Measurements from ENCODE around the gene NCOA5. TPM values are rescaled to one million over a fixed set of nuclear protein-coding genes. Genes with fewer than 3 reads are reported as not detected.
A peak's percentile ranks its signal among the peaks of the same experiment; 100 is the strongest.

NCOA5 gene
- total RNA-seq, 1 experiment from 2014 or later: 50.5 TPM

DNA sequence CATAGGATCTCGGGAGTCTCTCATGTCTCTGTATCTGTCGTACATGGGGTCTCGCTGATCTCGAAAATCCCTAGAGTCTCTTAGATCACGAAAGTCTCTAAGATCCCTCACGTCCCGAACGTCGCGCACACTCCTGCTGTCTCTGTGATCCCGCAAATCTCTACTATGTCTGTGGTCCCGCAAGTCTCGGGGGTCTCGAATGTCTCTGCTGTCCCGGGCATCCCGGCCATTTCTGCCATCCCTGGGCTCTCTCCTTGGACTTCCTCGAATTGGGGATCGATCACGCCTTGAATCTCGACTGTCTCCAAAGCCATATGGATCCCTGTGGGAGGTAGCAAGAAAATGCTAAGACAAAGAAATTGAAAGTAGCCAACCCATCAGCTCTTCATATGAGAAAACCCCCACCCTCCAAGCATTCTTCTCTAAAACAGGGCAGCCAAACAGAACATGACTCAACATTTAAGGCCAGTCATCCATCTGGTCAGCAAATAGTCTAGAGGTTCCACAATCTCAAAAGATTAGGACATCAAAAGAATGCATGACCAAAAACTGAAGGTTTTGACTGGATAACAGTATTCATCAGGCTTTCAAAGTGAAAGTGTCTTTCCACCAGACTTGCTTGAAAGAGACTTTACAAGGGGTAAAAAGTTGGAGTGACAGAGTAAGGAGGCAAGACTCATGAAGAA is 19.4 kb downstream of the NCOA5 start:
- H3K36me3 ChIP-seq: peaks cover 44% of the 10 kb centered on the region
- no peak overlapping the region for H3K4me3 ChIP-seq
- H3K27me3 ChIP-seq: no peaks in the 10 kb centered on the region
- H3K4me1 ChIP-seq: peaks cover 18% of the 10 kb centered on the region
- no peaks in the 10 kb centered on the region for H3K9me3 ChIP-seq (replicated peaks)
- no peak for DNase-seq
- H3K27ac ChIP-seq: no peak overlapping the region

DNA sequence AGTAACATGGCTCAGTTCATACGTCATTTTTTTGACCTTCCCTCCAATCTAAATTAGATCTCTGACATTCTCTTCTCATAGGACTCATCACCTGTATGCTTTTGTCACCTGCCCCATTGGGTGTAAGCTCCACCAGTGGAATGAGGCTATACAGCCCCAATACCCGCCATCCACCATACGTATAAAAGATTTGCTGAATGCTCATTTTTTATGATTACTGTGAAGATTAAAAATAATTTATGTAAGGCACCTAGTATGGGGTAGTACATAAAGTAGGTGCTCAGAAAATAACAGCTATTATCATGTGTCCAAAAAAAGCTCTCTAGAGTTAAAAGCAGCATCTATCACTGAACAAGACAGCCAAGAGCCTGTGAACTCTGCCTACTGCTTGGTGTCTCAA is 24.1 kb downstream of the NCOA5 start:
- Histone ChIP-seq H3K36me3 (peaks cover 77% of the 10 kb centered on the region), H3K4me3 (no peak overlapping the region), H3K9me3 (replicated peaks) (no peaks in the 10 kb centered on the region), H3K4me1 (peaks cover 17% of the 10 kb centered on the region), H3K27ac (no peak overlapping the region), H3K27me3 (no peaks in the 10 kb centered on the region)
- DNase-seq: no peak

DNA sequence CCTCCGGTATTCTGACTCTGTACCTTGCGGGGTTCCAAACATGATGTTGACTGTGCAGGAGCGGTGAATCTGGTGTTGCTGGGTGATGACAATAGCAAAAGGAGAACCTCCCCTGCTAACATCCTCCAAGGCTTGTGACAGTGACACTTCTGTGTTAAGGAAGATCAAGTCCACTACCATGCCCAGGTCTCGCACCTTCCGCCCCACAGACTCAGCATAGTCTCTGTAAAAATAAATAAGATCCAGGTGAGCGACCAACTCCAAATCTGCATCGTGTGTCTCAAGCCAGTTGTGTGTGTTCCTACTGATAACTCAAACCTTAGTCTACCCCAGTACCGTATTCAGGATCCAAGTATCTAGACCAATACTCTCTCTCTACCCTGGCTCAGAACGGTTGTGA is 24.8 kb downstream of the NCOA5 start:
- Histone ChIP-seq H3K27me3 (no peaks in the 10 kb centered on the region), H3K4me3 (no peak overlapping the region), H3K27ac (no peak overlapping the region), H3K9me3 (replicated peaks) (no peaks in the 10 kb centered on the region), H3K4me1 (peaks cover 19% of the 10 kb centered on the region), H3K36me3 (peaks cover 78% of the 10 kb centered on the region)
- DNase-seq: no peak

DNA sequence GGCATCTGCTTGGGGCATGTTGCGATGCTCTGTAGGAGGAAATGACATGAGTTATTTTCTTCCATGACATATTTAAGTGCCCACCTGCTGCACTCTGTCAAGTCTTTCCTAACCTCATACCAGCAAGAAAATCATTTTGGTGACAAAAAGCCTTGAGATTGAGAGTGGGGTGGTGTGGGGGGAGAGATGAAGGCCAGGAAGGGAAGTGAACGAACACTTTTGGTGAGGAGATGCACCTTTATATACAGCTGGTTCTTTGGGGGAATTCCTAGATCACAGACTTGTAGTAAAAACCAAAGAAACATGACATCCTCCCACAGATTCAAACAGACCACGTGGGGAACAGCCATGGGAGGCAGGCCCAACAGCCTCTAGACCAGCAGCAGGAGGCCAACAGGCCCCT is 26.1 kb downstream of the NCOA5 start:
- Histone ChIP-seq H3K27ac (peak overlapping the region; percentile 59), H3K27me3 (no peaks in the 10 kb centered on the region), H3K36me3 (peaks cover 78% of the 10 kb centered on the region), H3K9me3 (replicated peaks) (no peaks in the 10 kb centered on the region), H3K4me1 (peaks cover 19% of the 10 kb centered on the region), H3K4me3 (no peak overlapping the region)
- DNase-seq: peak; percentile 73 to 79

DNA sequence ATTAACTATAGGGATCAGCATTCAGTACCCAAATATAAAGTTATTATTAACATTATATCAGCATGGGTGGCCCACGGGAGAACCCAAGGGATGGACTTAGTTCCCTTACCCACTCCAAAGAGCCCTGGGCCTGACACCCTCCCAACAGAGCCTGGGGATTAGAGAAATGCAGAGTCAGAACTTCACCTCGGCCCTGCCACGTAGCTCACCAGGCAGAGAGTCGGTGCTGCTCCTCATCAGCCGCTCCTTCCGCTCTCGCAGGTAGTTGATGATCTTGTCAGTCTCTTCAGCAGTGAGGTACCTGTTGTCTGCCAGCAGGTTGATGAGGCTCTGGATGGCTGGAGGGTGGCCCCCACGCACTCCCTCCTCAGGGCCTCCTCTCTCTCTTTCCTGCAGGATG is 26.6 kb downstream of the NCOA5 start:
- Histone ChIP-seq H3K27me3 (no peaks in the 10 kb centered on the region), H3K4me1 (peaks cover 19% of the 10 kb centered on the region), H3K36me3 (peaks cover 75% of the 10 kb centered on the region), H3K27ac (peak overlapping the region; percentile 59), H3K4me3 (no peak overlapping the region), H3K9me3 (replicated peaks) (no peaks in the 10 kb centered on the region)
- no peak for DNase-seq

DNA sequence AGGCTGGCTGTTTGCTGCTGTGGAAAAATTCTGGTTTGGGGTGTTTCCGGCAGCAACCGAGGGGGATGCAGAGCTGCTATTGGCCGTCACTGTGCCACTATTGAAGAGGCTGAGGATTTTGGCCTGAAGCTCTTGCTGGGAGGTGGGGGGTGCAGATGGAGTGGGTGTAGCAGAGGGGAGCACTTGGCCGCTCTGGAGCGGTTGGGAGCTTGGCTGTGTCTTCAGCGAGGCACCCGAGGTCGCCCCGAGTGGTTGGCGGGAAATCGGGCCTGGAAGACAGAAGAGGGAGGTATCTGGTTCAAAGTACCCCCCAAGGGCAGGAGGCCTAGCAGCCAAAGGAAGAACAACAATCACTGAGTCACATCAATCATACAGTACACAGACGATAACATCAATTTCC is 27.1 kb downstream of the NCOA5 start:
- DNase-seq: no peak
- H3K36me3 ChIP-seq: peaks cover 72% of the 10 kb centered on the region
- no peak overlapping the region for H3K4me3 ChIP-seq
- peaks cover 19% of the 10 kb centered on the region for H3K4me1 ChIP-seq
- H3K9me3 ChIP-seq (replicated peaks): no peaks in the 10 kb centered on the region
- H3K27me3 ChIP-seq: no peaks in the 10 kb centered on the region
- H3K27ac ChIP-seq: no peak overlapping the region

DNA sequence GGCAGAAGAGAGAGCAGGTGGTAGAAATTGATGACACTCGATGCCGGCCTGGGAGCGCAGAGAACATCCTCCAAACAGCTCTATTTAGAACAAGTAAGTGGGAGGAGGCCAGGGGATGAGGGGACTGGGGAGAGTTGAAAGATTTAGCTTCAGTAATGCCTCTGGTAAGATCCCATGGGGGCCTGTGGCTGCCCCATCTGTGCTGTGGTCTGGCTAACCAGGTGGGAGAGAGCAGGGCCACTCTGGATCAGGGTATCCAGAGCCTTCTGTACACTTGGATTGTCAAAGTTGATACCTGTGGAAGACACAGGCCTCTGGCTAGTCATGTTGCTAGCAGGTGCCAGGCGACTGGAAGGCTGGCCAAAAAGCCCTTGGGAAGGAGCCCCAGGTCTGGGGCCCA is 27.6 kb downstream of the NCOA5 start:
- H3K36me3 ChIP-seq: peaks cover 68% of the 10 kb centered on the region
- no peaks in the 10 kb centered on the region for H3K9me3 ChIP-seq (replicated peaks)
- H3K27ac ChIP-seq: no peak overlapping the region
- no peaks in the 10 kb centered on the region for H3K27me3 ChIP-seq
- H3K4me3 ChIP-seq: no peak overlapping the region
- no peak for DNase-seq
- H3K4me1 ChIP-seq: peaks cover 19% of the 10 kb centered on the region

DNA sequence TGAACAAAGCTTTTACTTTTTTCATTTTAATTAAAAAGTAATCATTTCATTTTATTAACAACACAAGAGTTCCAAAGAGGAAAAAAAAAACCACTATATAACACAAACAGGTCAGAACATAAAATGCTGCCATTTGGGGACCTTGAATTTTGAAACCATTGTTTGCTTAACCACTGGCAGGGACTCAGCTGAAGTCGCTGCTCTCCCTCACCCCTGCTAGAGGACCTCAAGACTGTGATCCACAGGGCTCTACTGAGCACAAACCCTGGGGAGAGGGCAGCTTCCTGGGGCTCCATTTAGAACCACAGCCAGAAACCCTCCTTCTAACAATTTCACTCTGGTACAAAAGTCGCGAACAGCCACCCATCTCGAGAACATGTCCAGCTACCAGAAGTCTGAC is 28.8 kb downstream of the NCOA5 start:
- Histone ChIP-seq H3K4me3 (no peak overlapping the region), H3K9me3 (replicated peaks) (no peaks in the 10 kb centered on the region), H3K36me3 (peaks cover 57% of the 10 kb centered on the region), H3K27me3 (no peaks in the 10 kb centered on the region), H3K27ac (no peak overlapping the region), H3K4me1 (peaks cover 19% of the 10 kb centered on the region)
- DNase-seq: no peak

DNA sequence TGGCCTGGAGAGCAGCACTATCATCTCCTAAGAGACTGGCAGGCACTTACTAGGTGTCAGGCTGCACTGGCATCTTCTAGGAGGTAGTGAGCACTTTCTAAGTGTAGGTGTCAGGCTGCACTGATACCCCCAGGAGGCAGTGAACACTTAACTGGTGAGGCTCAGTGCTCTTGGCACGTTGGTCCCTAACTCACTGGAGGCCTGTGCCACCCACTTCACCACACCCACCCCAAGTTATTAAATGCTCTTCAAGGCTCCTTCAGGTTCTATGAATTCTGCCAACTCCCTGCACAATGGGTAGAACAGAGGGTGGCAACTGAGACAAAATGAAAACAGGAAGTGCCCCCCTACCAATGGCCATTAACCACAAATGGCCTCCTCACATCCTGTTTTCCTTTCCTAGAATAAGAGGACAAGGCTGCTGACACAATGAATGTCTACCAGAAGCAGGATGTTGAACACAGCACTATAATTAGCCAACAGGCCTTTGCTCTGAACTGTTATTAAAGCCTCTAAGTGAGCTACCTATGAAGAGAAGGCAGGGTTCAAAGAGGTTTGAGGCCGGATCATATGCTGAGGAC is 29.4 kb downstream of the NCOA5 start:
- Histone ChIP-seq H3K4me3 (no peak overlapping the region), H3K27me3 (no peaks in the 10 kb centered on the region), H3K27ac (no peak overlapping the region), H3K36me3 (peaks cover 51% of the 10 kb centered on the region), H3K9me3 (replicated peaks) (no peaks in the 10 kb centered on the region), H3K4me1 (peaks cover 19% of the 10 kb centered on the region)
- DNase-seq: no peak

DNA sequence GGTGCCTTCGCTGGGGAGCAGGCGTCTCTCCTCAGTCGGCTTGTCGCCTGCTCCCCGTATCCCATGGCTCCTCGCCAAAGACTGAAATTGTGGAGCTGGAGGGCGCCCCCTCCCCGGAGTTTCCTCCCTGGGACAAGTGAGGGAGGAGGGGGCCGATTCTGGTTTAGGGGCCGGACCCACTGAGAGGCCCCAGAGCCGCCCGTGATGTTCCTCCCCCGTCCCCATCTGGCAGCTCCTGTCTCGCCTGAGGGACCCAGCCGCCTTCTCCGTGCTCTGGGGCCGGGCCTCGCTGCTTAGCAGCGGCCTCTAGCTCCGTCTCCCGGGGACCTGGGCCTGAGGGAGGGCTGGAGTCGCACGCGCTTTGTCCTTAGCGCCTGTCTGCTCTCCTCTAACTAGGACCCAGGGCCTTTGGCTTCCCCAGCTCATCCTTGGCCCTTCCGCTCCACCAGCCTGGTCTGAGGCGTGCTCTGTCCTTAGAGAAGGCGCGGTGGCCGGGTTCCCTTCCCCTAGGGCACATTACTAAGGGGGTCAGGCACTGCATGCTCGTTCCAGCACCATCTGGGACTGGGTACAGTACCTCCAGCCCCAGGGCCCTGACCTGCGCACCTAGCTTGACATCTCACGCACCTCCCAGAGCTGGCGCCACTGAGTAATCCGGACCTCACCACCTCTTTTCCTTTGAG is 31.0 kb downstream of the NCOA5 start:
- H3K4me1 ChIP-seq: peaks cover 11% of the 10 kb centered on the region
- H3K27ac ChIP-seq: no peak overlapping the region
- H3K4me3 ChIP-seq: no peak overlapping the region
- DNase-seq: no peak
- H3K27me3 ChIP-seq: no peaks in the 10 kb centered on the region
- H3K9me3 ChIP-seq (replicated peaks): no peaks in the 10 kb centered on the region
- peaks cover 35% of the 10 kb centered on the region for H3K36me3 ChIP-seq

DNA sequence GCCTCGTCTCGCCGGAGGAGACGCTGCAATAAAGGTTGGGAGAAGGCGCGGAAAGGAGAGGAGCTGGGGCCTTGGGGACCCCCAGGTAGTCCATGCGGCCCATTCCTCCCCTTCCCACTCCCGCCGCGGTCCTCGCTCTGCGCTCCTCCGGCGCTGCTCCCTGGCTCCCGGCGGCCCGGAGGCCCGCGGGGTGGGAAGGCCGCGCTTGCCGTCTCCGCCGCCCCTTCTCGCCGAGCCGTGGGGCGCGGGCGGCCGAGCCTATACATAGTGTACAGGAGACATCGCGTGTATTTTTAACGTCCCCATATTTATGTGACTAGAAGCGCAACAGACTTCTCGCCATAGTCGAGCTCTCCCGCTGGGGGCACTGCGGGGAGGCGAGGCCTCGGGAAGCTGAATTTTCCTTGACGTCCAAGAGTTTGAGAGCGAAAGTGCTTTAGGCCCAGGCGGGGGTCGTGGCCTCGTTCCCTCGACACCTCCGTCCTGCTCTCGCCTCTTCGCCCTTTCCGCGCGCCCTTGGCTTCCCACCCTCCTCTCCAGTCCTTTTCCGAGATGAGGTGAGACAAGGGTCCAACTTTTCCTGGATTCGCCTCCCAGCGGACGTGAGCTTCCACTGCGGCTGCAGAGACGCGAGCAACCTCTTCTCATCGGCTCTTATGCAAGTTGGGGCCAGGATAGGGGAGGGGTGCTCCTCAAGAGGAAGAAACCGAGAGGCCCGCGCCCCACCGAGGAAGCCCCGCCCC is 31.7 kb downstream of the NCOA5 start:
- Histone ChIP-seq H3K27ac (no peak overlapping the region), H3K27me3 (no peaks in the 10 kb centered on the region), H3K9me3 (replicated peaks) (no peaks in the 10 kb centered on the region), H3K4me3 (no peak overlapping the region), H3K36me3 (peaks cover 29% of the 10 kb centered on the region), H3K4me1 (peaks cover 4% of the 10 kb centered on the region)
- DNase-seq: no peak

DNA sequence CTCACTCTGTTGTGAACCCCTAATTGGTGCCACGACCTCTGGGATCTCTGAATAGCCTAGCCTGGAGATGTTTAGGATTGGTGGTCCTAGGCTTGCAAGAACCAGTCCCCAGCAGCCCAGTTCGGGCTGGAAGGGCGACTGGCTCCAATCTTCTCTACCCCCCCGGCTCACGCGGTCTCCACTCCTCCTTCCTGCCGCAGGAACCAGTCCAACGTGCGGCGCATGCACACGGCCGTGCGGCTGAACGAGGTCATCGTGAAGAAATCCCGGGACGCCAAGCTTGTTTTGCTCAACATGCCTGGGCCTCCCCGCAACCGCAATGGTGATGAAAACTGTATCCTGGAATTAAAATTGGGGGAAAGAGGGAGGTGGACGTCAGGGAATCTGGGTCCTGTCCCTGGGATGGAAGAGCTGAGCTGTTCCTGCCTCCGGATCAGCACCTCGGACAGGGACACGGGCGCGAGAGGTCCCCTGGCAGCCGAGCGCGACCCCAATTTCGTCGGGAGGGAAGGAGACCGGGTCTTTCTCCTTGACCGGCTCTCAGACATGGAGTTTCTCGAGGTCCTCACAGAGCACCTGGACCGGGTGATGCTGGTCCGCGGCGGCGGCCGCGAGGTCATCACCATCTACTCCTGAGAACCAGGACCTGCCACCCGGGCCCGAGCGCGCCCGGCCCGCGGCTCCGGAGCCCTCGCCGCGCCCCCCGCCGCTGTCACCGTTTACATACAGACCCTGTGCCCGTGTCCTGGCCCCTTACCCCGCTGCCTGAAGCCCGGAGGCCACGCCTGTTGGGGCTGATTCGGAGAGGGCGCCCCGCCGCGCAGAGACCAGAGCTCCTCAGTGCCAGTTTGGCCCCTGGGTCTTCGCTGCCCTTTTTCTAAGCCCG is 32.5 kb downstream of the NCOA5 start:
- Histone ChIP-seq H3K36me3 (peaks cover 20% of the 10 kb centered on the region), H3K27me3 (no peaks in the 10 kb centered on the region), H3K4me1 (0 out of 2 replicates have a peak, but pooled peaks cover 2% of the 10 kb centered on the region), H3K27ac (no peak overlapping the region), H3K9me3 (replicated peaks) (no peaks in the 10 kb centered on the region), H3K4me3 (no peak overlapping the region)
- DNase-seq: peak; percentile 53 to 58

DNA sequence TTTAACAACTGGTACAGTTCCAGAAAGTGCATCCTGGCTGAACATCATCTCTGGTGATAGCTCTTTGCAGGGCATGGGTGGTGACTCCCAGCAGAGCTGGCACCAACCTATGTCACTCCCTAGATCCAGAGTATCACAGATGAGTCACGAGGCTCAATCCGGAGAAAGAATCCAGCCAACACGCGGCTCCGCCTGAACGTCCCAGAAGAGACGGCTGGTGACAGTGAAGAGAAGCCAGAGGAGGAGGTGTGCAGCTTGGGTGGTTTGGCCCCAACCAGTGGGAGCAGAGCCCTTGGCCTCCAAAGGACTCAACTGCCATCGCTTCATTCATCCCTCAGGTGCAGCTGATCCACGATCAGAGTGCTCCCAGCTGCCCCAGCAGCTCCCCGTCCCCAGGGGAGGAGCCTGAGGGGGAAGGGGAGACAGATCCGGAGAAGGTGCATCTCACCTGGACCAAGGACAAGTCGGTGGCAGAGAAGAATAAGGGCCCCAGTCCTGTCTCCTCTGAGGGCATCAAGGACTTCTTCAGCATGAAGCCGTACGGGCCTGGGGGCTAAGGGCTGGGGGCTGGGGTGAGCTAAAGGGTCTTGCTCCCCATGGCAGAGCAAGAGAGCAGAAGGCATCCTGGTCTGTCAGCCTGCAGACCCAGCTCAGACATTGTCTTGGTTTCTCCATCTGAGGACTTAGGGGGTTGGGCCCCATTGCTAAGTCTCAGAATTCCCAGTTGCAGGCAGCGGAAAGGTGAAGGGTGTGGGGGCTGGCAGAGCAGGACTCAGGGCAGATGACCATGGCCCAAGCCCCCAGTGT is 33.5 kb downstream of the NCOA5 start:
- no peak overlapping the region for H3K27ac ChIP-seq
- H3K4me1 ChIP-seq: 0 out of 2 replicates have a peak, but pooled peaks cover 2% of the 10 kb centered on the region
- DNase-seq: no peak
- no peaks in the 10 kb centered on the region for H3K27me3 ChIP-seq
- peaks cover 11% of the 10 kb centered on the region for H3K36me3 ChIP-seq
- no peak overlapping the region for H3K4me3 ChIP-seq
- H3K9me3 ChIP-seq (replicated peaks): no peaks in the 10 kb centered on the region

Data from SJCRH30 (cell line).